NOMO-1 treated with dmso at 0.1 percent for 144 hours (cell line): ENCODE data around the gene SPTBN2.
A peak's percentile ranks its signal among the peaks of the same experiment; 100 is the strongest.
"Not testable (repeated sequence)": the region's sequence is repeated elsewhere in the genome, so short reads cannot be mapped to it uniquely, and the experiment has no call there.

Experiments used
- DNase-seq: peaks from one replicate; lab custom pipeline; 2025; ENCODE audit not compliant: unreplicated experiment; lab: John Stamatoyannopoulos, UW

SPTBN2 gene

DNA sequence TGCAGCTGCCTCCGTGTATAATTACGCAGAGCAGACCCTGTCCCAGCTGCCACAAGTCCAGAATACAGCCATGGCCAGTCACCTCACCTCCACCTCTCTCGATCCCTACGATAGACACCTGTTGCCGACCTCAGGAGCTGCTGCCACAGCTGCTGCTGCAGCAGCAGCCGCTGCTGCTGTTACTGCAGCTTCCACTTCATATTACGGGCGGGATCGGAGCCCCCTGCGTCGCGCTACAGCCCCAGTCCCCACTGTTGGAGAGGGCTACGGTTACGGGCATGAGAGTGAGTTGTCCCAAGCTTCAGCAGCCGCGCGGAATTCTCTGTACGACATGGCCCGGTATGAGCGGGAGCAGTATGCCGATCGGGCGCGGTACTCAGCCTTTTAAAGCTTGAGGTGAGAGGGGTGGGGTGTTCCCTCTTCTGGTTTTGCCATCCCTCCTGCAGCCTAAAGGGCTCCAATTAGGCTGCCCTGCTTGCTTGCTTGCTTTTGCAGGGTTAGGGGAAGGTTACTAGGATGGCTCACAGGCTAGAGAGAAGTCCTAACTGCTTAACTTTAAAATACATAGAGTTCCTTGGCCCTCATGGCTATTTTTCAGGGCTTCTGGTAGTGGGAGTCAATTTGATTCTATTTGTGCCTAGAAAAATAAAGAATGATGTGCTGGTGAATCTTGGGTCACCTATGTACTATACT is 85.1 kb downstream of the SPTBN2 start:
- no peak for DNase-seq

DNA sequence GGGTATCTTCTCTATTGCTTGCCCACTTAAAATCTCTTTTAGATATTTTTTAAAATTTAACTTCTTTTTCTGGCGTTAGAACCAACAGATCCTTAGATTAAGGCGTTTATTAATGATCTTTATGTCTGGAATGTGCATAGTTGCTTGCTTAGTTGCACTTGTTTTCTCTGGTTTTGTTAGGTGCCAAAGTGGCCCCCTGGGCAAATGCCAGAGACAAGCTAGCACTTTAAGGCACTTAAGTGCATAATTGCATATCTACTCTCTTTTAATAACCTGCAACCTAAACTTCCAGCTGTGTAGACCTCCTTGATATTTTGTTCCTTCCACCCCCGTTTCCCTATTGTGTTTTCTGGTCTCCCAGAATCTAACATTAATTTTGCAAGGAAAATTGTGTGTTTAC is 87.2 kb downstream of the SPTBN2 start:
- DNase-seq: no peak

DNA sequence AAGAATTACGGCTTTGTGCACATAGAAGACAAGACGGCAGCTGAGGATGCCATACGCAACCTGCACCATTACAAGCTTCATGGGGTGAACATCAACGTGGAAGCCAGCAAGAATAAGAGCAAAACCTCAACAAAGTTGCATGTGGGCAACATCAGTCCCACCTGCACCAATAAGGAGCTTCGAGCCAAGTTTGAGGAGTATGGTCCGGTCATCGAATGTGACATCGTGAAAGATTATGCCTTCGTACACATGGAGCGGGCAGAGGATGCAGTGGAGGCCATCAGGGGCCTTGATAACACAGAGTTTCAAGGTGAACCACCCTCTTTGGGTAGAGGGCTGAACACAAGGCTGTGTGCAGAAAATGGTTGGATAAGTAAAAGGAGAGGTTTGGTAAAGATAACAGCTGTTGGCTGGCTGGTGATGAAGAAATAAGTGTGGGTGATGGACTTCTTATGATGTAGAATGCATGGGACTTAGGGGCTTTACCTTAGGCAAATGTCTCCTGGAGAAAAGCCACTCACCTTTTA is 89.1 kb downstream of the SPTBN2 start:
- DNase-seq: not testable (repeated sequence)

DNA sequence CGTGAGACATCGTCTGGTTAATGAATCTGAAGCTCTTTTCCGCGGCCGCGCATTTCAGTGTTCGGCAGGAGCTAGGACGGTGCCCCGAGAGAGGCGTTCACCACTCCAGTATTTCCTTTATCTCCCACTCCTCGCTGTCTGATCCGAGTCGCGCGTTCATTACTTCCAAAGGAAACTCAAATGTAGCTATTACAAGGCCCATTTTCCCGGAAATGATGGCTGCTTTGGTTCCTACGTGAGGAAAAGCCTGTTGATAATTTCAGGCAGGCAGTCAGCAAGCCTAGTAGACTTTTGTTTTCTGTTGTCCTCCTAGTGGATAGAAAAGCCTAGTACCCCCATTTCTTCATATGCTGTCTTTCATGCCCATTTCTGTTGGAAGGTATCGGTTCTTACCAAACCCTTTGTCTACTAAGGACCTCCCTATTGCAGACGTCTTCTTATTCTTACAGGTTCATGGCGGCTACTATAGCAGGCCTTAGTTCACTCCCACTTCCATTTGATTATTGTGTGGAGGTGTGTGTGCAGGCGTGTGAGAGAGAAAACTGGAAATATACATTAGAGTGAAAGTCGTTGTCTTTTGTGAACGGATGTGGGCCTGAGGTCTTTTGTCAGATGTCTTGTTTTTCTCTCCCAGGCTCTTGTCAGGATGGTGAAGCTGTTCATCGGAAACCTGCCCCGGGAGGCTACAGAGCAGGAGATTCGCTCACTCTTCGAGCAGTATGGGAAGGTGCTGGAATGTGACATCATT is 89.8 kb downstream of the SPTBN2 start:
- DNase-seq: no peak

DNA sequence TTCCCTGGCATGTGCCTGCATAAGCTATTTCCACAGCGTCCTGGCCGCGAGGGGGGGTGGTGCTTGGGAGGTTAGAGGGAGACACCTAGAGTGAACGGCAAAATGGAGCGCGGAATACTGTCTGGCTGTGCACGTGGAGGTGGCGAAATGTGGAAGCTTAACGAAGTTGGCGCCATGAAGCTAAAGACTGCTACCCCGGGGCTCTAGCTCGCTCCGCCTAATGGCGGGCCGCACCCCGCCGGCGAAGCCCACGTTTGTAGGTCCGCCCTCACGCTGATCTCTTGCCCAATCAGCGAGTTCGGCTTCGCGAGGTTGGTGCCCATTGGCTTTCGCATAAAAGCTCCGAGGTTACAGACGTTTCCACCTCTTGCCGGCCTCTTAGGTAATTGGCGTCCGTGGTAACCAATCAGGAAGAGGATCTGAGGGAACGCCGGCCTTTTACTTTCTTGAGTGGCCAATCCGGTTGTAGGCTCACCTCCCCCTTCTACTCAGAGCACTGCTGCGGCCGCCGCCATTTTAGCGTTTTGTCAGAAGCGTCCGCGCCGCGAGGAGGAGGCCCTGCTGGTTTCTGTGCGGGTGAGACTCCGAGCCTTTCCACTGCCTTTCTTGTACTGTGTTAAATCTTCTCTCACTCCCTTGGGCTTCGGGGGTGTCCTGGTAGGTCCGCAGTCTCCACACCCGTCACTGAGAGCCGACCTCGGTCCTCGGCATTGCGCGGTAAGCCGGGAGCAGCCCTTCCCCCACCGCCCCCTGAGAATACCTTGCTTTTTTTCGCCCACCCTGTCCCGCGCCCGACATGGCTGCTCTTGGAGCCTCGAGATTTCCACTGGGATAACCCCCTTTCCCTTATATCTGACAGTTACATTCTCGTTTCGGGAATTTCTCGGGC is 90.6 kb downstream of the SPTBN2 start, which contains the start of gene RBM4:
Gene RBM4, plus strand, starts transcription at position 527 of the 889 bp plus-strand sequence. CDS start 1,009 bp downstream, outside the sequence.
- peak; percentile 99 for DNase-seq

DNA sequence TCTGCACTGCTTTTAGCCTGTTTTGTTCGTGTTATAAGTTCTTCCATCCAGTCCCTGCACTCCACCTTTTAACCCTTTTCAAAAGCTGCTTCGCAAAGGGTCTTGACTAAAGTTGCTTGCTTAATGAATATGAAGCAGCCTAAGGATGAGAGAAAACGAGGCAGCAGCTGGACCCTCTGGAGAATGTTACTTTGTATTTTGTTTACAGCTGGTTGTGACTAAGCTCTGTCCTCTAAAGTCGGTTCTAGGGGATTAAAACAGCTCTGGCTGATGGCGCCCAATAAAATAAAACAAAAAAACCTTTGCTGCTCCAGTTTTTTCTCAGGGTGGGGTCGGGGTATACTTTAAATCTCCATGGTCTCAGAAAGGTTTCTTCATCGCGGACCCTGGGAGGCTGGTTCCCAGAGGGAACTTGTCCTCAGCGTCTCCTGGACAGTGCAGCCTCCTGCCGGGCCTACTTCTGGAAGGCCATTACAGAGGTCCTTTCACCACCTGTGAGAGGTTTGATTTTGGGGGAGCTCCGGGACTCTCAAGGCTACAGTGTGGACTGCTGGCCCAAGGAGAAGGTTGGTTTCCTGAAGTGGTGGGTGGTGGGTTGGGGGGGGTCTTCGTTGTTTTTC is 91.3 kb downstream of the SPTBN2 start:
- DNase-seq: no peak

DNA sequence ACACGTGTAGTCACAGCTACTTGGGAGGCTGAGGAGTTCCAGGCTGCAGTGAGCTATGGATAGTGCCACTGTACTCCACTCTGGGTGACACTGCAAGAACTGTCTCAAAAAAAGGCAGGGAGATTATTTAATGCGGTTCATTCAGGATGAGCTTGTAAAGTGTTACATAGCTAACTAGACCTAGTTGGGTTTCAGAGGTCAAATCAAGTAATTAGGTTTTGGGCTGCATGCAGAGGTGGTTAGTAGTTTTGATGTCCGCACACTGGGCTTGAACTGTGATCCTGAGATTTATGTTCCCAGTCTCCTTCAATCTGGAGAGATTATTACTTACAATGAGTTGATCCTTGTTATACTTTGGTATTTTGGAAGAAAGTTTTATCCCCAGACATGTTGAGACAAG is 92.6 kb downstream of the SPTBN2 start:
- DNase-seq: no peak
